ENCODE results near the gene COL23A1. TPM values are rescaled to one million over a fixed set of nuclear protein-coding genes. Genes with fewer than 3 reads are reported as not detected.
A peak's percentile ranks its signal among the peaks of the same experiment; 100 is the strongest.

COL23A1 gene
- total RNA-seq, 1 experiment from 2014 or later = 15.0 TPM

GRCh38 chr5:178227138-178227659, 363.0 kb downstream of the COL23A1 start (continued):
- TF ChIP-seq ATF6 (CRISPR knock-in tag; IDR thresholded peaks at IDR 0.05) (no peak), NFYB (CRISPR knock-in tag; conservative IDR thresholded peaks at IDR 0.05; ENCODE audit: low read depth) (no peak), ZNF671 (CRISPR knock-in tag; IDR thresholded peaks at IDR 0.05) (no peak), USF1 (CRISPR knock-in tag; IDR thresholded peaks at IDR 0.05) (no peak)

GRCh38 chr5:178225174-178225573, 365.0 kb downstream of the COL23A1 start:
- 0 out of 2 replicates have a peak, but pooled peaks cover 2% of the 10 kb centered on the region for H3K27me3 Mint-ChIP-seq (ENCODE audit: low read depth)
- peaks cover 8% of the 10 kb centered on the region; the same call in 1 of the 2 replicates for H3K9me3 Mint-ChIP-seq
- H3K4me1 Mint-ChIP-seq = peaks cover 18% of the 10 kb centered on the region
- DNase-seq (ENCODE audit: low spot score) (no peak), ATAC-seq (no peak)
- TF ChIP-seq ATF1 (CRISPR knock-in tag; IDR thresholded peaks at IDR 0.05) (no peak), PRRX2 (CRISPR knock-in tag; IDR thresholded peaks at IDR 0.05) (no peak), E2F4 (CRISPR knock-in tag; IDR thresholded peaks at IDR 0.05; ENCODE audit: borderline replicate concordance, low read depth) (no peak), TCF7 (CRISPR knock-in tag; IDR thresholded peaks at IDR 0.05; ENCODE audit: low read depth) (no peak), HMGA2 (CRISPR knock-in tag; IDR thresholded peaks at IDR 0.05) (no peak), MAX (CRISPR knock-in tag; IDR thresholded peaks at IDR 0.05) (no peak), CBFB (CRISPR knock-in tag; IDR thresholded peaks at IDR 0.05; ENCODE audit: low read depth) (no peak), MLX (CRISPR knock-in tag; IDR thresholded peaks at IDR 0.05) (no peak), CTCF (IDR thresholded peaks at IDR 0.05) (no peak), MYBL2 (CRISPR knock-in tag; IDR thresholded peaks at IDR 0.05) (no peak), FOXP4 (CRISPR knock-in tag; IDR thresholded peaks at IDR 0.05) (no peak), GTF2I (CRISPR knock-in tag; conservative IDR thresholded peaks at IDR 0.05) (no peak), E2F5 (CRISPR knock-in tag; IDR thresholded peaks at IDR 0.05) (no peak), OVOL2 (CRISPR knock-in tag; IDR thresholded peaks at IDR 0.05; ENCODE audit: borderline replicate concordance) (no peak)
- 0 out of 2 replicates have a peak overlapping the region, but pooled peaks have one; percentile 29 for H3K27ac Mint-ChIP-seq
- ChIA-PET POLR2A (interaction anchor here (0.8 kb wide), 1 partner anchor 21 kb away, joined by 3 read pairs; the partner anchor contains the start of gene HNRNPAB), CTCF (interaction anchor here (0.6 to 2.3 kb wide), 3 partner anchors 10 to 365 kb away, joined by 3 to 13 read pairs (median 3); partner anchors contain the start of gene COL23A1)
- H3K4me3 Mint-ChIP-seq = no peak overlapping the region
- peaks cover 52% of the 10 kb centered on the region for H3K36me3 Mint-ChIP-seq
